GM12878 (cell line): ENCODE data around the gene USPL1. TPM values are rescaled to one million over a fixed set of nuclear protein-coding genes. Genes with fewer than 3 reads are reported as not detected.

Experiments used
- ATAC-seq: fragments of 200-7000 bp; cut with Tn5 transposase; 3 replicates; pipeline ENCODE4 v1.9.1; 2020; ENCODE audit warnings: mild to moderate bottlenecking, moderate library complexity
- BruUV-seq: library from RNA; stranded (reverse); fragments of 400-500 nt; replicated peaks from 2 replicates; lab custom pipeline; 2021; lab: Mats Ljungman, UMichigan
- CTCF ChIA-PET: fragments of 300-600 bp; sonication (Branson Sonifier 250); formaldehyde crosslinking; extraction: SDS; loops from one replicate; lab custom pipeline; 2021; ENCODE audit warnings: inconsistent platforms; lab: Yijun Ruan, JAX
- POLR2A ChIA-PET: fragments of 350-600 bp; formaldehyde crosslinking; extraction: SDS; loops from one replicate; lab custom pipeline; 2021; ENCODE audit warnings: inconsistent platforms; lab: Charles Lee
- RAD21 ChIA-PET: fragments of 300-600 bp; sonication (Branson Sonifier 250); formaldehyde crosslinking; loops from one replicate; lab custom pipeline; 2023; ENCODE audit warnings: antibody characterized with exemption; ENCODE audit not compliant: unreplicated experiment; lab: Charles Lee
- SMC1A ChIA-PET: fragments of 300-600 bp; sonication (Branson Sonifier 250); formaldehyde crosslinking; loops from one replicate; lab custom pipeline; 2023; ENCODE audit not compliant: unreplicated experiment, uncharacterized antibody; lab: Charles Lee
- DNase-seq: peaks from one replicate; pipeline ENCODE4 v3.0.0-alpha.2; 2011; ENCODE audit warnings: low read depth, low spot score
- FAIRE-seq: peaks from 3 replicates; lab custom pipeline; 2011; peaks lifted over from hg19 to GRCh38; lab: Jason Lieb, UNC
- H2AFZ ChIP-seq: 2 replicates; pipeline ENCODE4 v1.6.0; 2011; ENCODE audit warnings: low read depth, low read length, control low read depth; ENCODE audit not compliant: control insufficient read depth
- H3K27ac ChIP-seq: 2 replicates; pipeline ENCODE4 v1.5.1; 2011; ENCODE audit warnings: control low read depth; ENCODE audit not compliant: control insufficient read depth, insufficient read depth
- H3K27me3 ChIP-seq, 2 experiments: replicated peaks in 1 of 2; 2 replicates each; pipeline versions ENCODE4 v1.6.0 to v1.6.1; 2011; ENCODE audit warnings: low read length in 1 of 2; ENCODE audit not compliant: control insufficient read depth in 2 of 2, insufficient read depth in 2 of 2
- H3K36me3 ChIP-seq, 2 experiments: 2 replicates each; pipeline ENCODE4 v1.5.1; 2011; ENCODE audit warnings: low read length in 1 of 2; ENCODE audit not compliant: control insufficient read depth in 2 of 2, insufficient read depth in 2 of 2
- H3K4me1 ChIP-seq: 2 replicates; pipeline ENCODE4 v1.6.1; 2011; ENCODE audit warnings: mild to moderate bottlenecking, low read length, moderate library complexity, mixed read lengths; ENCODE audit not compliant: control insufficient read depth, insufficient read depth
- H3K4me2 ChIP-seq: 2 replicates; pipeline ENCODE4 v1.6.0; 2011; ENCODE audit warnings: control low read depth; ENCODE audit not compliant: control insufficient read depth, insufficient read depth
- H3K4me3 ChIP-seq: fragments of 200-600 bp; sonication (generic); 2 replicates; pipeline ENCODE4 v1.5.1; 2016
- H3K79me2 ChIP-seq: 2 replicates; pipeline ENCODE4 v1.6.0; 2011; ENCODE audit warnings: low read length; ENCODE audit not compliant: control insufficient read depth, insufficient read depth
- H3K9ac ChIP-seq: 2 replicates; pipeline ENCODE4 v1.8.0; 2011; ENCODE audit warnings: low read length, control low read depth, mixed read lengths; ENCODE audit not compliant: control insufficient read depth, insufficient read depth
- H3K9me3 ChIP-seq: replicated peaks from 3 replicates; pipeline ENCODE4 v1.5.1; 2011; ENCODE audit warnings: mild to moderate bottlenecking, low read length; ENCODE audit not compliant: control insufficient read depth, insufficient read depth
- H4K20me1 ChIP-seq: 2 replicates; pipeline ENCODE4 v1.6.0; 2011; ENCODE audit not compliant: control insufficient read depth, insufficient read depth
- BACH1 ChIP-seq: fragments of 450-650 bp; IDR thresholded peaks from 2 replicates; pipeline ENCODE4 v1.6.1; 2017; ENCODE audit warnings: mild to moderate bottlenecking, borderline replicate concordance
- CEBPZ ChIP-seq: fragments of 150-350 bp; IDR thresholded peaks from 2 replicates; pipeline ENCODE4 v1.6.1; 2016; ENCODE audit warnings: low read depth, low read length
- HDAC6 ChIP-seq: fragments of 200-600 bp; sonication (generic); IDR thresholded peaks from one replicate; pipeline ENCODE4 v1.8.0; 2017; ENCODE audit warnings: antibody characterized with exemption; ENCODE audit not compliant: unreplicated experiment
- IKZF1 ChIP-seq: fragments of 450-650 bp; conservative IDR thresholded peaks from 2 replicates; pipeline ENCODE4 v1.6.1; 2017; ENCODE audit warnings: antibody characterized with exemption, mild to moderate bottlenecking
- MEF2A ChIP-seq: IDR thresholded peaks from 2 replicates; pipeline ENCODE4 v1.6.1; 2011; ENCODE audit warnings: low read depth, mild to moderate bottlenecking, low read length, moderate library complexity; ENCODE audit not compliant: insufficient read depth
- NFIC ChIP-seq: IDR thresholded peaks from 2 replicates; pipeline ENCODE4 v1.6.1; 2012; ENCODE audit warnings: low read depth, mild to moderate bottlenecking, inconsistent platforms, low read length, moderate library complexity
- NR2C1 ChIP-seq: fragments of 450-650 bp; IDR thresholded peaks from 2 replicates; pipeline ENCODE4 v1.6.1; 2017; ENCODE audit warnings: antibody characterized with exemption, mild to moderate bottlenecking, moderate library complexity
- NR2F1 ChIP-seq: fragments of 450-650 bp; conservative IDR thresholded peaks from 2 replicates; pipeline ENCODE4 v1.6.1; 2017; ENCODE audit warnings: mild to moderate bottlenecking
- YBX1 ChIP-seq: fragments of 450-650 bp; IDR thresholded peaks from 2 replicates; pipeline ENCODE4 v1.6.1; 2016; ENCODE audit warnings: antibody characterized with exemption
- whole genome bisulfite sequencing: methylation state at CpG from one replicate; pipeline ENCODE4 v1.1.6; 2016; ENCODE audit warnings: low lambda C conversion rate; ENCODE audit not compliant: insufficient replicate concordance, insufficient coverage; ENCODE audit errors: missing lambda C conversion rate; 5-methylcytosine and 5-hydroxymethylcytosine counted together
- in situ Hi-C: fragments of 300-500 bp; cut with MboI; formaldehyde crosslinking; loops from 9 replicates; pipeline ENCODE4 v1.14.3; 2018; ENCODE audit warnings: mixed read lengths
- intact Hi-C: fragments of 100-400 bp; cut with micrococcal nuclease; formaldehyde crosslinking; loops from one replicate; pipeline ENCODE4 v1.14.2; 2022; ENCODE audit not compliant: unreplicated experiment
- polyA plus RNA-seq, 11 experiments: library from polyadenylated mRNA; depleted of rRNA in 4 of 11; unstranded in 6 of 11; stranded (reverse) in 5 of 11; fragments of >200 nt; fragmentation: Nextera tagmentation in 4 of 11; fragmentation: Illumina TruSeq in 1 of 11; extraction: Ambion mirVana in 4 of 11; extraction: Trizol in 1 of 11; gene quantifications; 1 replicate in 1 of 11; 2 replicates in 10 of 11; pipeline versions ENCODE4 v1.2.1 to v1.2.3, GENCODE V29; 2011 to 2016; ENCODE audit warnings: inconsistent platforms in 2 of 11, missing spikeins in 2 of 11, low read depth in 1 of 11
- total RNA-seq, 4 experiments: library from RNA; depleted of rRNA in 3 of 4; stranded (reverse); fragments of >200 nt in 3 of 4; fragmentation: Illumina TruSeq in 1 of 4; extraction: Trizol in 1 of 4; gene quantifications; 2 replicates each; pipeline versions ENCODE4 v1.2.1 to v1.2.3, GENCODE V29; 2013 to 2021

The USPL1 gene
- total and polyA plus RNA-seq, 10 of the 15 experiments (the other 5 are each of a cell fraction or from before 2014, with no cell fraction given), result 7.9 to 23.2 (median 15.8) TPM

DNA sequence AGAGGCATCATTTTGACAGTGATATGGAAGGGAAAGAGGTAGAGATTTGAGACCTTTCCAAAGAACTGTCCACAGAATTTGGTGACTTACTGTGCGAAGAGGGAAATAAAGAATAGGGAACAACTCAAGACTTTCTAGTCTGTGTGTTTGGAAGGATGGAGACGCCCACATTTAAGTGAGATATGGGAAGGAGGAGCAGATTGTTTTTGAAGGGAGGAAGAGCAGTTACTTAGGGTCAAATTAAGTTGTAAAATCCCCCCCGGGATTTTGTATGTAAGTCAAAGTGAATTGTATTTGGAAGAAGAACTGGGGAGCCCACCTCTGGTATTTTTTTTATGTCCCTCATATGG is 1.2 kb downstream of the USPL1 start:
- H3K9ac ChIP-seq, result peak overlapping the region; percentile 91
- WGBS, result 2% methylated on average over 3 of the region's 3 CpGs
- ATAC-seq (no peak), DNase-seq (no peak), FAIRE-seq (no peak)
- CTCF ChIA-PET, result interaction anchor here (1.0 to 1.4 kb wide), 4 partner anchors 16 to 426 kb away, joined by 3 read pairs; no protein-coding TSS in a partner anchor
- H3K36me3 ChIP-seq, result peaks cover 3 to 7% of the 10 kb centered on the region in 2 experiments
- RAD21 ChIA-PET, result interaction anchor here (0.6 to 2.0 kb wide), 6 partner anchors 8 to 178 kb away, joined by 3 to 7 read pairs (median 3); partner anchors contain the start of gene ALOX5AP
- no peak overlapping the region for H2AFZ ChIP-seq
- 0 out of 2 replicates have a peak, but pooled peaks have one; percentile 2 for TF ChIP-seq NFIC
- TF ChIP-seq YBX1, result no peak
- 0 out of 2 replicates have a peak, but pooled peaks have one; percentile 4 for TF ChIP-seq MEF2A
- TF ChIP-seq HDAC6, result no peak
- in situ Hi-C loops, result no loop called here
- peak overlapping the region; percentile 91 for H3K4me3 ChIP-seq
- POLR2A ChIA-PET, result interaction anchor here (0.6 to 3.2 kb wide), 3 partner anchors 8 to 45 kb away, joined by 3 to 17 read pairs (median 4); no protein-coding TSS in a partner anchor
- 0 out of 2 replicates have a peak, but pooled peaks cover 4% of the 10 kb centered on the region for H3K4me1 ChIP-seq
- peak overlapping the region; percentile 86 for H3K27ac ChIP-seq
- H4K20me1 ChIP-seq, result no peaks in the 10 kb centered on the region
- peak overlapping the region; percentile 58; the same call in 1 of the 2 replicates for H3K4me2 ChIP-seq
- SMC1A ChIA-PET, result interaction anchor here (0.9 to 4.0 kb wide), 7 partner anchors 11 to 178 kb away, joined by 3 to 24 read pairs (median 4); no protein-coding TSS in a partner anchor
- no peaks in the 10 kb centered on the region for H3K9me3 ChIP-seq
- H3K27me3 ChIP-seq, result no peaks in the 10 kb centered on the region
- BruUV-seq, result no TSS peak
- peaks cover 77% of the 10 kb centered on the region for H3K79me2 ChIP-seq
- intact Hi-C loops, result loop anchor here (5.0 kb wide), 1 partner anchor 247 kb away; no protein-coding TSS in a partner anchor

DNA sequence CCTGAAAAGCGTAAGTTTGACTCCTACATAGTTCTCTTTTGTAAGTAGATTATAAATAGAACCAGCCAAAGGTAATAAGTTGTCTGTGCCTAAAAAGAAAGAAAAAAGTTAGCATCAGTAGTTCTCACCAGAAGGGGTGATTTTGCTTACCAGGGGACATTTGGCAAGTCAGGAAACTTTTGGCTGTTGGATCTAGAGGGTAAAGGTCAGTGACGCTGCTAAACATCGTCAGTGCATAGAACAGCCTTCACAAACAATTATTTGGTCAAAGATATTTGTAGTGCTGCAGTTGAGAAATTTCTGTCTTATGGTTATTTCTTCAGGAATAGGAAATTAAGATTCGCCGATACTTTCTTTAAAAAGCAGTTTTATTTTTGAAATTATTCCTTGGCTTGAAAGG is 2.0 kb downstream of the USPL1 start:
- H3K4me3 ChIP-seq, result peak overlapping the region; percentile 91
- no peaks in the 10 kb centered on the region for H4K20me1 ChIP-seq
- peaks cover 74% of the 10 kb centered on the region for H3K79me2 ChIP-seq
- BruUV-seq, result no TSS peak
- H3K4me1 ChIP-seq, result peaks cover 4% of the 10 kb centered on the region; the same call in 1 of the 2 replicates
- SMC1A ChIA-PET, result interaction anchor here (0.9 kb wide), 2 partner anchors 177 to 179 kb away, joined by 3 to 4 read pairs; no protein-coding TSS in a partner anchor
- TF ChIP-seq NR2C1, result peak; percentile 63; the same call in 1 of the 2 replicates
- TF ChIP-seq CEBPZ, result no peak
- no peak for TF ChIP-seq IKZF1
- TF ChIP-seq BACH1, result no peak
- TF ChIP-seq NR2F1, result peak; percentile 56; the same call in 1 of the 2 replicates
- intact Hi-C loops, result loop anchor here (5.0 kb wide), 1 partner anchor 247 kb away; no protein-coding TSS in a partner anchor
- POLR2A ChIA-PET, result no interaction called here
- H3K4me2 ChIP-seq, result peak overlapping the region; percentile 58
- ATAC-seq (no peak), DNase-seq (no peak), FAIRE-seq (no peak)
- no peak overlapping the region for H2AFZ ChIP-seq
- CTCF ChIA-PET, result interaction anchor here (0.9 to 1.0 kb wide), 3 partner anchors 11 to 46 kb away, joined by 3 to 4 read pairs (median 3); no protein-coding TSS in a partner anchor
- H3K9ac ChIP-seq, result no peak overlapping the region
- H3K9me3 ChIP-seq, result no peaks in the 10 kb centered on the region
- in situ Hi-C loops, result no loop called here
- 32% methylated on average over 5 of the region's 5 CpGs for WGBS
- RAD21 ChIA-PET, result interaction anchor here (0.9 kb wide), 1 partner anchor 12 kb away, joined by 3 read pairs; no protein-coding TSS in a partner anchor
- no peak overlapping the region for H3K27ac ChIP-seq
- peaks cover 3 to 15% of the 10 kb centered on the region in 2 experiments for H3K36me3 ChIP-seq
- no peaks in the 10 kb centered on the region for H3K27me3 ChIP-seq
